Esophagus muscularis mucosa (tissue), 4 donors: ENCODE results near the gene PCSK9. TPM values are rescaled to one million over a fixed set of nuclear protein-coding genes. Genes with fewer than 3 reads are reported as not detected.

Source experiments
- DNase-seq: peaks from one replicate; pipeline ENCODE4 v3.0.0-alpha.2; 2017; ENCODE audit errors: extremely low spot score
- H3K27ac ChIP-seq, 4 donors: fragments of 200-600 bp; sonication (generic); replicated peaks in 1 of 4; 1 replicate in 3 of 4; 2 replicates in 1 of 4; pipeline ENCODE4 v1.5.1; 2016 to 2019; ENCODE audit warnings: mild to moderate bottlenecking in 1 of 4
- H3K27me3 ChIP-seq, 4 donors: fragments of 200-600 bp; sonication (generic); one replicate each; pipeline versions ENCODE4 v1.5.1 to v1.6.0; 2016 to 2019
- H3K36me3 ChIP-seq, 4 donors: fragments of 200-600 bp; sonication (generic); one replicate each; pipeline ENCODE4 v1.5.1; 2016 to 2019
- H3K4me1 ChIP-seq, 4 donors: fragments of 200-600 bp; sonication (generic); one replicate each; pipeline ENCODE4 v1.5.1; 2016 to 2019
- H3K4me3 ChIP-seq, 4 donors: fragments of 200-600 bp; sonication (generic); 1 replicate in 2 of 4; 2 replicates in 2 of 4; pipeline ENCODE4 v1.5.1; 2016 to 2019; ENCODE audit warnings: mild to moderate bottlenecking in 4 of 4, moderate library complexity in 1 of 4
- H3K9me3 ChIP-seq, 4 donors: fragments of 200-600 bp; sonication (generic); 1 replicate in 3 of 4; 2 replicates in 1 of 4; pipeline ENCODE4 v1.5.1; 2016 to 2019
- EP300 ChIP-seq: sonication (generic); formaldehyde crosslinking; IDR thresholded peaks from one replicate; pipeline ENCODE4 v1.6.1; 2017; ENCODE audit warnings: antibody characterized with exemption
- POLR2A ChIP-seq: fragments of 450-650 bp; IDR thresholded peaks from one replicate; pipeline ENCODE4 v1.6.1; 2017; ENCODE audit warnings: antibody characterized with exemption, moderate library complexity, mild to moderate bottlenecking, low read depth
- POLR2AphosphoS5 ChIP-seq, 2 donors: sonication (generic); formaldehyde crosslinking; IDR thresholded peaks; one replicate each; pipeline ENCODE4 v1.6.1; 2017; ENCODE audit warnings: antibody characterized with exemption in 2 of 2
- WGBS: methylation state at CpG from one replicate; pipeline ENCODE4 v1.1.5; 2018; 5-methylcytosine and 5-hydroxymethylcytosine counted together
- intact Hi-C: fragments of 100-400 bp; cut with DNase I; formaldehyde crosslinking; loops from one replicate; pipeline ENCODE4 v1.15.1; 2023
- total RNA-seq, 4 donors: library from RNA; depleted of rRNA; stranded (reverse); fragments of >200 nt; gene quantifications; one replicate each; pipeline versions ENCODE4 v1.1.0 to v1.2.1, GENCODE V29; 2016
- TF ChIP-seq, protein P1 (sequence below), 3 experiments: fragments of 200-600 bp in 2 of 3; fragments of 450-650 bp in 1 of 3; sonication (generic) in 2 of 3; IDR thresholded peaks; one replicate each; pipeline ENCODE4 v1.5.1; 2017 to 2019; ENCODE audit warnings: antibody characterized with exemption in 3 of 3, mild to moderate bottlenecking in 2 of 3, moderate library complexity in 1 of 3

Gene PCSK9
- total RNA-seq, 4 donors from 2014 or later, result 0.17 to 0.29 TPM; not detected in 2

DNA sequence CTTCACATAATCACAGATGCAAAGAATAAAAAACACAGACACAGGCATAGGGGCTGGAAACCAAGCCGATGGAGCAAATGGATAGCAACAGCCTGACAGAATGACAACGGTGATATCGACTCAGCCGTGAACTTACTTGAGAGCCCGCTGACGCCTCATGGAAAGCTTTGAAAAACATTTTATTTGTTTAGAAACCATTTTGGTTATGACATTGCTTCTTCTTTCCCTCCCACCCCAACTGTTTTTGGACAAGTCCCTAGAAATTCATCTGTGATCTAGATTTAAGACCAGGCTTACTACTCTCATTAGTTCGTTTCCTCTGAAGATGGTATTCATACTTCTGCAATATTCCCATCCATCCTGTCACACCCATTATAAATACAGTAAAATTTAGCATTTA lies 44.9 kb downstream of the PCSK9 start:
- H3K4me1 ChIP-seq, result peaks cover 5 to 19% (median 16%) of the 10 kb centered on the region in 4 donors
- H3K4me3 ChIP-seq, result no peak overlapping the region
- DNase-seq, result no peak
- no peaks in the 10 kb centered on the region for H3K9me3 ChIP-seq
- WGBS, result 95% methylated on average over 7 of the region's 7 CpGs
- TF ChIP-seq EP300 (no peak), POLR2AphosphoS5 (IDR thresholded peaks at IDR 0.05) (no peak), POLR2A (no peak)
- TF ChIP-seq, protein P1, sequence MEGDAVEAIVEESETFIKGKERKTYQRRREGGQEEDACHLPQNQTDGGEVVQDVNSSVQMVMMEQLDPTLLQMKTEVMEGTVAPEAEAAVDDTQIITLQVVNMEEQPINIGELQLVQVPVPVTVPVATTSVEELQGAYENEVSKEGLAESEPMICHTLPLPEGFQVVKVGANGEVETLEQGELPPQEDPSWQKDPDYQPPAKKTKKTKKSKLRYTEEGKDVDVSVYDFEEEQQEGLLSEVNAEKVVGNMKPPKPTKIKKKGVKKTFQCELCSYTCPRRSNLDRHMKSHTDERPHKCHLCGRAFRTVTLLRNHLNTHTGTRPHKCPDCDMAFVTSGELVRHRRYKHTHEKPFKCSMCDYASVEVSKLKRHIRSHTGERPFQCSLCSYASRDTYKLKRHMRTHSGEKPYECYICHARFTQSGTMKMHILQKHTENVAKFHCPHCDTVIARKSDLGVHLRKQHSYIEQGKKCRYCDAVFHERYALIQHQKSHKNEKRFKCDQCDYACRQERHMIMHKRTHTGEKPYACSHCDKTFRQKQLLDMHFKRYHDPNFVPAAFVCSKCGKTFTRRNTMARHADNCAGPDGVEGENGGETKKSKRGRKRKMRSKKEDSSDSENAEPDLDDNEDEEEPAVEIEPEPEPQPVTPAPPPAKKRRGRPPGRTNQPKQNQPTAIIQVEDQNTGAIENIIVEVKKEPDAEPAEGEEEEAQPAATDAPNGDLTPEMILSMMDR (IDR thresholded peaks at IDR 0.05), result no peak
- H3K27me3 ChIP-seq, result no peaks in the 10 kb centered on the region
- H3K27ac ChIP-seq, result no peak overlapping the region
- peaks cover 56 to 100% (median 90%) of the 10 kb centered on the region in 4 donors for H3K36me3 ChIP-seq
- intact Hi-C loops, result no loop called here

GRCh38 chr1:55087439-55087838 lies 48.1 kb downstream of the PCSK9 start:
- TF ChIP-seq POLR2AphosphoS5 (IDR thresholded peaks at IDR 0.05) (no peak), EP300 (no peak), POLR2A (no peak)
- TF ChIP-seq, protein P1 (IDR thresholded peaks at IDR 0.05), result no peak
- intact Hi-C loops, result no loop called here
- no peak overlapping the region for H3K27ac ChIP-seq
- H3K36me3 ChIP-seq, result peaks cover 57 to 100% (median 92%) of the 10 kb centered on the region in 4 donors
- H3K27me3 ChIP-seq, result no peaks in the 10 kb centered on the region
- no peaks in the 10 kb centered on the region for H3K9me3 ChIP-seq
- H3K4me1 ChIP-seq, result peaks cover 0 to 4% (median under 1%) of the 10 kb centered on the region in 4 donors
- 71% methylated on average over 3 of the region's 3 CpGs for WGBS
- no peak for DNase-seq
- no peak overlapping the region for H3K4me3 ChIP-seq

DNA sequence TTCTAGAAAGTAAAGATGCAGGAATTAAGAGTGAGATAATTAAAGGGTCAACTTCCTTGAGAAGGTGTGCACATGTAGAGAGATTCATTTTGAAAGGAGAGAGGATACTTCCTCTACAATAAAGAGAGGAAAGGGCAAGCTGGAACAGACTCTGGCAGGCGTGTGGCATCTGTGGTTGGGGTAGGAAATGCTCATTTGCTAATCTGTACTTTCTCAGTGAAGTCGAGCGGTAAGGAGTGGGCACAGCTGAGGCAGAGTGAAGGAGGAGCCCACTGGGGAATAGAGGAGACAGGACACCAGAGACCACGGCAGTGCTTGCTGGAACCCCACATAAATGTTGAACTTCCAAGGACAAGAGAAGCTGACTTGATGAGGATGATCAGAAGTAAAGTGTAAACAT lies 49.1 kb downstream of the PCSK9 start:
- Histone ChIP-seq H3K27ac (no peak overlapping the region), H3K4me3 (no peak overlapping the region), H3K9me3 (no peaks in the 10 kb centered on the region), H3K36me3 (peaks cover 66 to 100% (median 93%) of the 10 kb centered on the region in 4 donors), H3K27me3 (no peaks in the 10 kb centered on the region), H3K4me1 (no peaks in the 10 kb centered on the region)
- TF ChIP-seq, protein P1 (IDR thresholded peaks at IDR 0.05), result no peak
- TF ChIP-seq POLR2AphosphoS5 (IDR thresholded peaks at IDR 0.05) (no peak), EP300 (no peak), POLR2A (no peak)
- 72% methylated on average over 4 of the region's 4 CpGs for WGBS
- no peak for DNase-seq
- intact Hi-C loops, result no loop called here

- TF ChIP-seq POLR2AphosphoS5 (IDR thresholded peaks at IDR 0.05) (no peak), POLR2A (no peak), EP300 (no peak)
- TF ChIP-seq, protein P1 (IDR thresholded peaks at IDR 0.05), result no peak
- intact Hi-C loops, result no loop called here
- no peaks in the 10 kb centered on the region for H3K27me3 ChIP-seq
- H3K4me1 ChIP-seq, result no peaks in the 10 kb centered on the region
- peaks cover 67 to 100% (median 93%) of the 10 kb centered on the region in 4 donors for H3K36me3 ChIP-seq
- WGBS, result 91% methylated on average over 2 of the region's 2 CpGs
- H3K9me3 ChIP-seq, result no peaks in the 10 kb centered on the region
- no peak for DNase-seq
- no peak overlapping the region for H3K27ac ChIP-seq
- H3K4me3 ChIP-seq, result no peak overlapping the region
Observed at GRCh38 chr1:55089683-55090082, 50.3 kb downstream of the PCSK9 start.

- intact Hi-C loops, result no loop called here
- DNase-seq, result no peak
- H3K4me3 ChIP-seq, result no peak overlapping the region
- no peaks in the 10 kb centered on the region for H3K4me1 ChIP-seq
- WGBS, result 89% methylated on average over 2 of the region's 2 CpGs
- H3K36me3 ChIP-seq, result peaks cover 79 to 100% (median 95%) of the 10 kb centered on the region in 4 donors
- H3K27me3 ChIP-seq, result no peaks in the 10 kb centered on the region
- TF ChIP-seq POLR2AphosphoS5 (IDR thresholded peaks at IDR 0.05) (no peak), POLR2A (no peak), EP300 (no peak)
- TF ChIP-seq, protein P1 (IDR thresholded peaks at IDR 0.05), result no peak
- no peak overlapping the region for H3K27ac ChIP-seq
- H3K9me3 ChIP-seq, result no peaks in the 10 kb centered on the region
Observed at GRCh38 chr1:55092475-55092874, 53.1 kb downstream of the PCSK9 start.
